Measurements from ENCODE around the gene DISC1.
"Not testable (repeated sequence)": the region's sequence is repeated elsewhere in the genome, so short reads cannot be mapped to it uniquely, and the experiment has no call there.

DISC1 gene

DNA sequence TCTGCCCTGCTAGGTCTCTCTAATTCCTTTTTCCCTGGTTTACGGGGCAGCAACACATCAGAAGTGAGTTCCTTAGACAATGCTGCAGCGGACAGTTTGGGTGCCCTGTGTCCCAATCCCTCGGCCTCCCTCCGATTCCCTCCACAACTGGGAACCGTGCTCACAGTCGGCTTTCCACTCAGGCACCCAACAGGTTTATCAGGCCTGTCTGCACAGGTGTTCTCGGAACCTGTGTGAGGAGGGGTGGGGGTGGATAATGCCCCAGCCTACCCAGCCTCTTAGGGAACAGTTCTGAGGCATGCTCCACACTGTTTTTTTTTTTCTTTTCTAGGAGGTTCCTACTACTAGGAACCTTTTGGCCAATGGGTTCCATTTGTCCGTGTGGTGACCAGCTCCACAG is 131.2 kb downstream of the DISC1 start:
- no peak for FAIRE-seq
- DNase-seq (ENCODE audit: insufficient read length, low spot score) = no peak

DNA sequence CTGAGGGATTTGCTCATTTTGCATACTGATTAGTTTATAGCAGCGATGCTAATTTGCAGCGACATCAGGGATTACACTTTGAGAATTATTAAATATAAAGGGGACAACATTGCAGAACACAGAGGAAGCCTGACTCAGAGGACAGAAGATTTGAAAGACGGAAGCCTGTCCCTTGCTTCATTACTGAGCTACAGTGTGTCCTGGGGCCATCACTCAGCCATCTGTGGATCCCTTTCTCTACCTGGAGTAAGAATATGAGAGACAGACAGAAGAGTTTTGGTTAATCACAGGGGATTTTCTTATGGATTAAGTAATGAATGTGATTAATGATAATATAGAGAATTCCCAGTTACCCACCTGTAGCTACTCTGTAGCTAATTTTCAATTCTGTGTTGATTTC is 134.7 kb downstream of the DISC1 start:
- FAIRE-seq = no peak
- DNase-seq (ENCODE audit: insufficient read length, low spot score) = no peak

DNA sequence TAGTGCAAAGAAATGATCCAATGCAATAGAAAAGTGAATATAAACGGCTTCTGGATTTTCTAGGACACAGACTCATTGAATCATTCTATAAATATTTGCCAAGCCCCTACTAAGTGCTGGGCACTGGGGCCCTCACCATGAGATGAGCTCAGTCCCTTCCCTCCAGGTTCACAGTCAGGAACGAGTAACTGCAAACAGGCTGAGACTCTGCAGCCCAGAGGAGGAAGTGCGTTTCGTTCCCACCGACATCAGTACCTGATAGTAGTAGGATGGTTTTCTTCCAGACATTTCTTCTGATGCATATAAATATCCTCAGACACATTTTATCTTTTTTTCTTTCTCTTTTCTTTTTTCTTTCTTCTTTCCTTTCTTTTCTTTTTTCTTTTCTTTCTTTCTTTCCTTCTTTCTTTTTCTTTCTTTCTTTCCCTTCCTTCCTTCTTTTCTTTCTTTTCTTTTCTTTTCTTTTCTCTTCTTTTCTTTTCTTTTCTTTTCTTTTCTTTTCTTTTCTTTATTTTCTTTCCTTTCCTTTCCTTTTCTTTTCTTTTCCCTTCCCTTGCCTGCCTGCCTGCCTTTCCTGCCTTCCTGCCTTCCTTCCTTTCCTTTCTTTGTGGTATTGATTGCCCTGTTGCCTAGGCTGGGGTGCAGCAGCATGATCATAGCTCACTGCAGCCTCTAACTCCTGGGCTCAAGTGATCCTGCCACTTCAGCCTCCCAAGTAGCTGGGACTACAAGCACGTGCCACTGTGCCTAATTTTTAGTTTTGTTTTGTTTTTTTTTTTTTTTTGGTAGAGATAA is 135.4 kb downstream of the DISC1 start:
- no peak for DNase-seq (ENCODE audit: insufficient read length, low spot score)
- FAIRE-seq = no peak

DNA sequence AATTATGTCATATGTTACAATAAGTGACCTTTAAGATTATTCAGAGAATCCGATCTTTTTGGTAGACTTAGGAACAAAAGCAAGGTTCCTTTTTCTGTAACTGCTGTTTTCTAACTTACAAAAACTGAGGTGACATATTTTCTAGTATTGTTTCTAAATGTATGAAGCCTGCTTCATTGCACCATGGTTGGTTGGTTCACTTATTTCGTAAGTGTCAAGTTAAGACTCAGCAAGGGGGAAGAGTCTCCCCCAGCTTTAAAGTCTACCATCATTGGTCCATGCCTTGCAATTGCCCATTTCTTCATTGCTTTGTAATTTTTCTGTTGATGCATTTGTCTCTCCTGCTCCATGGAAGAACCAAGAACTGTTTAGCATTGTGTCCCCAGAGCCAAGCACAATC is 136.9 kb downstream of the DISC1 start:
- DNase-seq (ENCODE audit: insufficient read length, low spot score) (no peak), FAIRE-seq (no peak)

DNA sequence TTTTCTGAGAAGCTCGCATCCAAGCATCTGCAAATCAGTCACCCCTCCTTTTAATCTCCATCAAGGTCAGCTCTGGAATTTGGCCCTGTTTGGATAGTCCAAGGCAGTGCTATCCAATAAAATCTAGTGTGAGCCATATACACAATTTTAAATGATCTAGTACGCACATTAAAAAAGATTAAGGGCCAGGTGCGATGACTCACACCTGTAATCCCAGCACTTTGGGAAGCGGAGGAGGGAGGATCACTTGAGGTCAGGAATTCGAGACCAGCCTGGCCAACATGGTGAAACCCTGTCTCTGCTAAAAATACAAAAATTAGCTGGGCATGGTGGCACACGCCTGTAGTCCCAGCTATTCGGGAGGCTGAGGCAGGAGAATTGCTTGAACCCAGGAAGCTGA is 139.2 kb downstream of the DISC1 start:
- FAIRE-seq; DNase-seq (ENCODE audit: insufficient read length, low spot score): not testable (repeated sequence)

DNA sequence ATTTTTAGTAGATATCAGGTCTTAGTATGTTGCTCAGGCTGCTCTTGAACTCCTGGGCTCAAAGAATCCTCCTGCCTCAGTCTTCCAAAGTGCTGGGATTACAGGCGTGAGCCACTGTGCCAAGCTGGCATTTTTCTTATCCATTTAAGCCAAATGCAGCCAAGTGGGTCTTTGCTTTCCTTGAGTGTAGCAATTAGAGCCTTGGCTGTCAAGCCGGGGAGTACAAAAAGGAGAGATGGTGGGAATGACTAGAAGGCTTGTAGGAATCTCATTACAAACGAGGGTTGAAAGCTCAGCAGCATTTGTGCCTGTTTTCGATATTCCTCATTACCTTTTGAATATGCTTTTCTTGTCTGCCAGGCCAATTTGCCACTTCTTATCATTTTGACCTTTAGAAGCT is 140.9 kb downstream of the DISC1 start:
- DNase-seq (ENCODE audit: insufficient read length, low spot score) (no peak), FAIRE-seq (no peak)

DNA sequence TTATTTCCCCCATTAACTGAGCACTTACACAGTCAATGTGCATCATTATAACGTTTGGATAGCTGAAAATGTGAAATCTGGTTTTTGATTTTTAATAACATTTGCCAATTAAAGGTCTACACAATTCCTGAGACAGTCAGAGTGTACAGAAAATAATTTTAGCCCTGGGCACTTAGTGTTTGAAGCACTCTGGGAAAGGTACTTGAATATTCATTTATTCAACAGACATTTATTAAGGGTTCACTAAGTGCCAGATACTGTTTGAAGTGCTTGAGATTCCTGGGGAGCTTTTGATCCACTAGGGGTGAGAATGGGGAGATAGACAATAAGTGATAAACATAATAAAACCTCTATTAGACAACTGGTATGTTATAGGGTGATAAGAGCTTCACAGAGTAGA is 141.8 kb downstream of the DISC1 start:
- DNase-seq (ENCODE audit: insufficient read length, low spot score) (no peak), FAIRE-seq (no peak)

DNA sequence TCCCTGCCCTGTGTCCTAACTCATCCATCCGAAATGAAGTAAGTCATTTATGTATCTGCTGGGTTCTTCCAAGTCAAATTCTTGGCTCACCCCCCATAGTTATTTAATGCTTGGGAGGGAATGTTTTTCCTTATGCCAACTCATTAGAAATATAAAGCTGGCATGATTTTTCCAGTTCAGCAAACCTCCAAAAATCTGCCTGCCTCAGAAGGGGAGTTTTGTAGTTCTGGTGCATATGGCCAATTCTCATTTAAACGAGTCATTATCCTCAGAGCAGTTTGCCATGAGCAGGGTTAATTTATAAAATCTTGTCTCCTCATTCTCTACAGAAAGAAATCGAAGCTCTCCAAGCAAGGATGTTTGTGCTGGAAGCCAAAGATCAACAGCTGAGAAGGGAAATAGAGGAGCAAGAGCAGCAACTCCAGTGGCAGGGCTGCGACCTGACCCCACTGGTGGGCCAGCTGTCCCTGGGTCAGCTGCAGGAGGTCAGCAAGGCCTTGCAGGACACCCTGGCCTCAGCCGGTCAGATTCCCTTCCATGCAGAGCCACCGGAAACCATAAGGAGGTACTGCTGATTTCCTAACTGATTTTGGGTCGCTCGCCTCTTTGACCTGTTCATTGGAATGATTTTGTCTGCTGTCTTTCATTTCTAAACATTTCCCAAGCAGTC is 144.1 kb downstream of the DISC1 start:
- FAIRE-seq = no peak
- no peak for DNase-seq (ENCODE audit: insufficient read length, low spot score)

DNA sequence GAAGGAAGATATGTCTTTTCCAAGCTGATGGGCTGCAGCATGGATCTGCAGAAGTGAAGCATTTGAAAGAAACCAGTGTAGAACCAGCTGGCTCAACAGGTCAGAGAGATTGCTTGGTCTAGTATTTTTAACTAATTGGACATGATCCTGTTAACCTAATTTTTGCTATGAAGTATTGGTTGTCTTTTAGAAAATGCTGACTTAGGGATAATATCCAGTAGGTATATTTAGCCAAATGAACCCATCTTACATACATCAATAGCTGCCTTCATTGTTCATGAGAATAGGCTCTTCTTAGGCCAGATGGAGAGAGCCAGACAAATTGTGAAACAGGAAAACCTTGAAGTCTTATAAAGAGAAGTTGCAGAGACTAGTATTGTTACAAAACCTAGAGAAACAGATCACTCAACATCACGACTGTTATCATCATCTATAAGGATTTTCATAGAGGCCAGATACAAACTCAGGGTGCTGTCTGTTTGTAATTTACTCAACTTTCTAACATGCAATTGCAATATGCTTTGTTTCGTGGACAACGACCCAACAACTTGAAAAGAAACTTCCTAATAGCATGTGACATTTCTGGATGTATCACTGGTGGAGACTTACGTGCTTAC is 148.2 kb downstream of the DISC1 start:
- no peak for DNase-seq (ENCODE audit: insufficient read length, low spot score)
- FAIRE-seq = no peak

DNA sequence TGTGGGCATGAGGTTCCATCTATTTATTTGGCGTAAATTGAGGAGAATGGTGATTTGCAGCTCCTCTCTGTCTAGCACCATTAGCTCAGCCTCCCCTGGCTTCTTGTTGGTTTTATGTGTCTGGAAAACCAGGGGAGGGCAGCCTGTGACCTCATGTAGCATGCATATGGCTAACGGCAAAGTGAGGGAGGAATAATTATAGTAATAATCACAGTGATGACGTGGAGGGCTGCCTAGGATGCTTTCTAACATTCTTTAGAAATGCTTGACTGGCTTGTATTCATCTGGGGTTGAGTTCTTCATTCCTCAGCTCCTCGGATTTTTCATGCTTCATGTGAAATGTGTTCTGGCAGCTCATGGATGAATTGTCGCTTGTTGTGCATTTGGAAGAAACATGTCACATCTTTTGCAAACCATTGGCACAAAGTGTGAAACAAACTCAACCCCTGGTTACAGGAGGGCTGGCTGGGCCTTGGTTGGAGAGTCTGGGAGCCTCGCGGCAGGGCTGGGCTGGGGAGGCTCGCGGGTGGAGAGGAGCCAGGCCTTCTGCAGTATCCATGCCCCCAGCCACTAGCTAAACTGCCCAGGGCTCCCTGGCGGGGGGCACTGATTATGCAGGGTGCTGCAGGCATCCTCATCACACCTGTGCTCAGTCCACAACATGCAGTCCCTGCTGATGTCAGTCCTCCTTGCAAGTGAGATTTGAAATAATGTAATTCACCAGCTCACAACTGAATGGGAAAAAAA is 149.6 kb downstream of the DISC1 start:
- DNase-seq (ENCODE audit: insufficient read length, low spot score) (no peak), FAIRE-seq (no peak)

DNA sequence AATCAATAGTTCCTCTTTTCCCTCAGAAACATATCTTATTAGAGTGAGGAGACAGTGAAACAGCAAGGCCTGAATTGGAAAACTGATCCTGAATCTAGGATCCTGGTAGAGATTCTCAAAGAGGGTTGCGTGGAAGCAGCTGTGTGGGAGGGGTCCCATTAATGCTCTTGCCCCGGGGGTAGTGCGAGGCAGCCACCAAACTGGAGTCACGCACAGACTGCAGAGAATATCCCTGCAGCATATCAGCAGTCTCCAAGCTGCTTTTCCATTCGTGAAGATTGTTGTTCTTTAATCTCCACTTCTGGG is 150.1 kb downstream of the DISC1 start:
- DNase-seq (ENCODE audit: insufficient read length, low spot score) = no peak
- no peak for FAIRE-seq

DNA sequence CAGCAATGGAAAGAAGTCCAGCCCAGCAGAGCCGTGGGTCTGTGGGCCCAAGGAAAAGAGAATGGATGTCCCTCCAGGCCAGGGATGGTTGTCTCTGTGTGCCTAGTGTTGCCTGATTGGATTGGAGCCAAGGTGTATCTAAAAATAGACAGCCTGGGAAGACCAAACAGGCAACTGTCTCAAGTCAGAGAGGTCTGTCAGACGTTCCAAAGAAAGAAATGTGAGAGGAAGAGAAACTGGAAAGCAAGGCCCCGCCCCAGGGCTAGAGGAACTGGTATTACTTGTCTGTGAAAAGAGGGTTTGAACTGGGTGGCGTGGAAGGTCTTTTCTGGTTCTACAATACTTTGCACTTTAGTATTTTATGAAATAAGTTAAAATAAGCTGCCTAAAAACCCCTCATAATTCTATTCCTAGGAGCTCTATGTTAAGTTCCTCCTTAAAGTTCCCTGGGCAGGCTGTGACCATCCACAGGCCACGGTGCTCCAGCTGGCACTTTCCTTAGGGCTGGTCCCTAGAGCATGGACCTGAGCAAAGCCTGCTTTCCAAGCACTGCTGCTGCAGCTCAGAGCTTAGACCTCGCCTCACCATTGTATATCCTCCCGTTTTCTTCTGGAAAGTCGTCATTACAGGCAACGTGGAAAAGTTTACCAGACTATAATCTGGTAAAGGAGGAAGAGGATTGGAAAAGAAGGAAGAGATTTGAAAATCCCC is 151.6 kb downstream of the DISC1 start:
- FAIRE-seq (no peak), DNase-seq (ENCODE audit: insufficient read length, low spot score) (no peak)

DNA sequence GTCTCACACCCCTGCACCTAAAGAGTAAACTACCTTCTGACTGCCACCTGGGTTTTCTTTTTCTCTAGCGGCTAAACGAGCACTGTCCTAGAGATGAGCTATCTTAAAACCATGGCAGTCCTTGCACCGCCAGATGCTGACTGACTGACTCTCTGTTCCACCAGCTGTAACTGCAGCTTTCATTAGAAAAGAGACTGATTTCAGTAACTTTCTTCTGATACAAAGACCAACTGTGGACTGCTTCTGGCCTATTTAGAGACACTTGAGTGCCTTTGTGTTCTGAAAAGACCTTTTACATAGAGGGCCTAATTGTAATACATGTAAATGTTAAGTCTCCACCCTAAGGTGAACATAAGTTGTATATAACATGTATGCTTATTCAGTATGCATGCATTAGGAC is 152.5 kb downstream of the DISC1 start:
- DNase-seq (ENCODE audit: insufficient read length, low spot score) = no peak
- FAIRE-seq = no peak

DNA sequence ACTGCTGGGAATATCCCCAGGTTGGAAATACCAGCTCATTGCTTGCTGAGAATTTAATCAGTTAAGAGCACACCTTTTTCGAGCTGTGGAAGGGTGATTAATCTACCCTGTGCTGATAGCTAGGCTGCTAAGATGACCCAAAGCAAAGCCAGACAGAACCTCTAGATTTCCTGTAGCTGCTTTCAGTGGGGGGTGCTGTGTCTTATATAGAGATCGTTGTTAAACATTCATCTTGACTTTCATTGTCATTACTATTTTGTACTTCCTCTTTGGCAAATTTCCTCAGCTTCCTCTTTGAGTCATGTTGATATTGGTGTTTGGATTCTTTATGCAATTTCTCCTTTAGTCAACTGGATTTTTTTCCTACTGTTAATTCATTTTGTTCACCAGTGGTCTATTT is 155.3 kb downstream of the DISC1 start:
- no peak for DNase-seq (ENCODE audit: insufficient read length, low spot score)

DNA sequence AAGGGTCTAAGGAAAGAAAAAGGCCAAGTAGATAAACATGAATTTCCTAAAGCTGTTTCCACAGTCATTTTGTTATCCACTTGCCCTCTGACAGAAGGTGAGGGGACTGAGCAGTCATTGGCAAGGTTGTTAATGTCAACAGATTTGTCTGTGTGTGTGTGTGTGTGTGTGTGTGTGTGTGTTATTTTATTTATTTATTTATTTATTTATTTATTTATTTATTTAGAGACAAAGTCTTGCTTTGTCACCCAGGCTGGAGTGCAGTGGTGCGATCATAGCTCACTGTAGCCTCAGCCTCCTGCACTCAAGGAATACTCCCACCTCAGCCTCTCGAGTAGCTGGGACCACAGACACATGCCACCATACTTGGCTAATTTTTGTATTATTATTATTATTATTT is 158.5 kb downstream of the DISC1 start:
- not testable (repeated sequence) for FAIRE-seq; DNase-seq (ENCODE audit: insufficient read length, low spot score)

More for the DNA sequence above, 155.3 kb downstream of the DISC1 start:
- FAIRE-seq = no peak

DNA sequence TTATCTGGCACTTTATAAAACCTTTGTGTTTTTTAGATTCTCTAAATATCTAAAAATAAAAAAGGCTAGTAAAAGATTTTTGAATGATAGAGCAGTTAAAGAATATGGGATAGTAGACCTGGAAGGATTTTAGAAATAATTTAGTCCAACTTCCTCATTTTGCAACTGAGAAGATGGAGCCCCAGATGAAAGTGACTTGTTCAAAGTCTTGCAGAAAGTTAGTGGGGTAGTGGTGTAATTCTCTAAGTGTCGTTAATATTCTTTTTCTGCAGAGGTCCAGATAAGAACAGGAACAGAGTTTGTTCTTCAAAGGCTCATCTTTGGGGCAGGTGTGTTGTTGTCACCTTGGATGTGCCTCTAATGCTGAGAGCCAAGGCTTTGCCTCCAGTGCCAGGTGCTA is 159.5 kb downstream of the DISC1 start:
- DNase-seq (ENCODE audit: insufficient read length, low spot score) (no peak), FAIRE-seq (no peak)

DNA sequence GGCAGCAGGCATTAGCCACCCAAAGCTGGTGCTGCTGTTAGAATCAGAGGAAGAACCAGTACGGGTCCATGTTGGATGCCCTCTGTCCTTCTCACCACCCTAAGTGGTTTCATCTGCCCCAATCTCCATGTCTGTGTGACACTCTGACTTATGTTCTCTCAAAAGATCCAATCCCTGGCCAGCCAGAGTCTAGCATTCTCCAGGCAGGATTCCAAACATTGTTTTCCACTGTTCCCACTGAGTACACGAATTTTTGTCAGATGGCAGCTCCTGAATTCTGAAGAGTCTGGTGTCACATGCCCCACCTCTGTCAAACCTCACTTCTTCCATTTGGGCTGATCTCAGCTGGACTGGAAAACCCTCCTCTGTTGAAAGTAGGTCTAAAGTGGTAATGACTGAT is 166.0 kb downstream of the DISC1 start:
- FAIRE-seq = no peak

DNA sequence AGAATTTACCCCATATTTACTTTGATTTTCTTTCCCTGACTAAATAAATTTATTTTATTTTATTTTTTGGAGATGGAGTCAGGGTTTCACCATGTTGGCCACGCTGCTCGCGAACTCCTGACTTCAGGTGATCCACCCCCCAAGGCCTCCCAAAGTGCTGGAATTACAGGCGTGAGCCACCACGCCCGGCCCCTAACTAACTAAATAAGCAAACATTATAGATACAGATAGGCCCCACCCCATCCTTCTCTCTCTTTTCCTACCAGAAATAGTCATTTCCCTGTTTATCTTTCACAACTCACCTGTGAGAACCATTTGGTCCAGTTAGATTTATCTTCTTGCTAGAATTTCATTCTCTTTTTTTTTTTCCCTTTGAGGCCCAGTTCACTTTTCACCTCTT is 167.3 kb downstream of the DISC1 start:
- DNase-seq (ENCODE audit: insufficient read length, low spot score) (no peak), FAIRE-seq (no peak)

More for the DNA sequence above, 166.0 kb downstream of the DISC1 start:
- DNase-seq (ENCODE audit: insufficient read length, low spot score) = no peak

DNA sequence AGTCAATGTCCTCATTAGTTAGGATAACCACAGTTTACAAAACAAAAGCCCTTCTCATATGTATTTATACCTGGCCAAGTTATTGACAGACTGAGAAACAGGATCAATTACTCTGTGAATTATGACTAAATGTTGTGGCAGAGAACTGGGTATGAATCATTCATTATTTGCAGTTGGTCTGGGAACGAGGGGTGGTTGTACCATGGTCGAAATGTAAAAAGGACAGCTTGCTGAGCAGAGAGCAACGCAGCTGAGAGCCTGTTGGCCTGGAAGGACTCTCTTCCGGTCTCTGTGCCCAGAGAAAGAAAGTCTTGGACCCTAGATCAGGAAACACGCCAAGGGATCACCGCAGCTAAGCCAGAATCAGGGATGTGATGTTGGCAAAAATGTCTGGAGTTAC is 169.6 kb downstream of the DISC1 start:
- DNase-seq (ENCODE audit: insufficient read length, low spot score) = no peak

DNA sequence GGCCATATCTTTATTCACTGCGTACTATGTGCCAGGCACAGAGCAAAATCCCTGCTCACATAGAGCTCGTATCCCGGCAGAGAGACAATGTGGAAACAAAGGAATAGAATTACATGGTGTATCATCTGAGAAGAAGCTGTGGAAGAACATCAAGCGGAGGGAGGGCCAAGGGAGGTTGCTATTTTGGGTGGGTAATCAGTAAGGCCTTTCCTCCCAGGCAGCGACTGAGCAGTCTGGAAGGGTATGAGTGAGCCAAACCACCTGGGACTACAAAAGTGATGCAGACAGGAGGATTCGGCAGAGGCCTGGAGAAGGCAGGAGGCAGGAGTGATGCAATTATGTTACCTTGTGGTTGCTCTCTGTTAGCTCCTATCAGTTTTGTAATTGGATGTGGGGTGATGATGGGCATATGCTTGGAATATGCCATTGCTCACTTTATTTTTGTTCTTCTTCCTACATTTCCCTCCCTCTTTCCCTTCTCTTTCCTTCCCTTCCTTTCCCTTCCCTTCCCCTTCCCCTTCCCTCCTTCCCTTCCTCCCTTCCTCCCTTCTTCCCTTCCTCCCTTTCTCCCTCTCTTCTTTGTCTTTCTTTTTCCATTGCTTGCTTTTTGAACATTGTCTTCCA is 172.9 kb downstream of the DISC1 start:
- DNase-seq (ENCODE audit: insufficient read length, low spot score) = no peak
- FAIRE-seq = no peak

More for the DNA sequence above, 169.6 kb downstream of the DISC1 start:
- FAIRE-seq = no peak
